ENCODE results near the gene JARID2. TPM values are rescaled to one million over a fixed set of nuclear protein-coding genes. Genes with fewer than 3 reads are reported as not detected.

Gene JARID2
- 10 to 100 TPM; 10.8 to 31.6 (median 14.3) TPM for total RNA-seq

- ATAC-seq (ENCODE audit: low FRiP score) (peak; percentile 76), DNase-seq (ENCODE audit: low spot score) (peak; percentile 98)
- TF ChIP-seq CTCF (IDR thresholded peaks at IDR 0.05): peak in 1 of 3 donors; percentile 11
Measured at GRCh38 chr6:15245361-15246216, at the start of gene JARID2. Gene JARID2 (plus strand): TSS chr6:15246069. CDS start chr6:15246540, 471 bp downstream.

GRCh38 chr6:15200087-15200486, 45.8 kb upstream of the JARID2 start:
- no peak for TF ChIP-seq CTCF (IDR thresholded peaks at IDR 0.05)
- DNase-seq (ENCODE audit: low spot score): no peak
- no peak for ATAC-seq (ENCODE audit: low FRiP score)

GRCh38 chr6:15205321-15205720, 40.5 kb upstream of the JARID2 start:
- DNase-seq (ENCODE audit: low spot score) (no peak), ATAC-seq (ENCODE audit: low FRiP score) (no peak)
- TF ChIP-seq CTCF (IDR thresholded peaks at IDR 0.05): no peak

- DNase-seq (ENCODE audit: low spot score): no peak
- TF ChIP-seq CTCF (IDR thresholded peaks at IDR 0.05): no peak
- no peak for ATAC-seq (ENCODE audit: low FRiP score)
Measured at GRCh38 chr6:15206887-15207286, 39.0 kb upstream of the JARID2 start.

GRCh38 chr6:15207923-15208322, 37.9 kb upstream of the JARID2 start:
- ATAC-seq (ENCODE audit: low FRiP score) (no peak), DNase-seq (ENCODE audit: low spot score) (no peak)
- no peak for TF ChIP-seq CTCF (IDR thresholded peaks at IDR 0.05)

- DNase-seq (ENCODE audit: low spot score): no peak
- ATAC-seq (ENCODE audit: low FRiP score): no peak
Measured at GRCh38 chr6:15213838-15214400, 31.9 kb upstream of the JARID2 start.

More at GRCh38 chr6:15213838-15214400, 31.9 kb upstream of the JARID2 start:
- no peak for TF ChIP-seq CTCF (IDR thresholded peaks at IDR 0.05)
